ENCODE results near the gene ZNF407. TPM values are rescaled to one million over a fixed set of nuclear protein-coding genes. Genes with fewer than 3 reads are reported as not detected.

ZNF407 gene
- total RNA-seq, 1 donor from 2014 or later: 9.0 TPM

GRCh38 chr18:74806700-74807416 is 209.2 kb downstream of the ZNF407 start:
- Mint-ChIP-seq H3K27ac (no peak overlapping the region), H3K27me3 (ENCODE audit: insufficient read depth, low read depth) (no peaks in the 10 kb centered on the region), H3K36me3 (no peaks in the 10 kb centered on the region), H3K4me3 (no peak overlapping the region), H3K4me1 (no peaks in the 10 kb centered on the region), H3K9me3 (no peaks in the 10 kb centered on the region)
- Histone ChIP-seq H3K4me1 (no peaks in the 10 kb centered on the region), H3K4me2 (no peak overlapping the region), H3K36me3 (no peaks in the 10 kb centered on the region), H3K9ac (no peak overlapping the region), H3K27me3 (no peaks in the 10 kb centered on the region), H3K27ac (no peak overlapping the region), H2AFZ (replicated peaks) (no peak overlapping the region), H3K4me3 (no peak overlapping the region), H4K20me1 (ENCODE audit: low read depth) (no peaks in the 10 kb centered on the region), H3K9me3 (ENCODE audit: low read depth) (no peaks in the 10 kb centered on the region), H3F3A (ENCODE audit: low read depth) (no peaks in the 10 kb centered on the region), H3K79me2 (ENCODE audit: low read depth) (no peaks in the 10 kb centered on the region)
- no peak for DNase-seq (ENCODE audit: low spot score)
- TF ChIP-seq CTCF (IDR thresholded peaks at IDR 0.05) (no peak), EZH2 (IDR thresholded peaks at IDR 0.05) (no peak), EZH2phosphoT487 (IDR thresholded peaks at IDR 0.05) (no peak)

GRCh38 chr18:74817576-74817975 is 219.9 kb downstream of the ZNF407 start:
- H3K4me3 ChIP-seq: no peak overlapping the region
- peaks cover 5% of the 10 kb centered on the region for H3K9me3 Mint-ChIP-seq
- H3K79me2 ChIP-seq (ENCODE audit: low read depth): no peaks in the 10 kb centered on the region
- peaks cover 34% of the 10 kb centered on the region for H3F3A ChIP-seq (ENCODE audit: low read depth)
- no peak overlapping the region for H3K4me2 ChIP-seq
- H3K27ac Mint-ChIP-seq: no peak overlapping the region
- H4K20me1 ChIP-seq (ENCODE audit: low read depth): no peaks in the 10 kb centered on the region
- H3K36me3 Mint-ChIP-seq: no peaks in the 10 kb centered on the region
- no peaks in the 10 kb centered on the region for H3K36me3 ChIP-seq
- H3K27me3 ChIP-seq: no peaks in the 10 kb centered on the region
- peaks cover 2% of the 10 kb centered on the region for H3K27me3 Mint-ChIP-seq (ENCODE audit: insufficient read depth, low read depth)
- no peak for TF ChIP-seq CTCF (IDR thresholded peaks at IDR 0.05)
- no peak for TF ChIP-seq EZH2phosphoT487 (IDR thresholded peaks at IDR 0.05)
- no peak for TF ChIP-seq EZH2 (IDR thresholded peaks at IDR 0.05)
- no peak for DNase-seq (ENCODE audit: low spot score)
- H3K9ac ChIP-seq: no peak overlapping the region
- H3K9me3 ChIP-seq (ENCODE audit: low read depth): no peaks in the 10 kb centered on the region
- no peak overlapping the region for H2AFZ ChIP-seq (replicated peaks)
- H3K27ac ChIP-seq: no peak overlapping the region
- peaks cover 24% of the 10 kb centered on the region for H3K4me1 ChIP-seq
- no peak overlapping the region for H3K4me3 Mint-ChIP-seq
- peaks cover 3% of the 10 kb centered on the region for H3K4me1 Mint-ChIP-seq

- no peaks in the 10 kb centered on the region for H3K9me3 ChIP-seq (ENCODE audit: low read depth)
- H3K27me3 ChIP-seq: no peaks in the 10 kb centered on the region
- H3K4me3 ChIP-seq: no peak overlapping the region
- Mint-ChIP-seq H3K27me3 (ENCODE audit: insufficient read depth, low read depth) (peaks cover 2% of the 10 kb centered on the region), H3K27ac (no peak overlapping the region), H3K4me1 (peaks cover 3% of the 10 kb centered on the region), H3K4me3 (no peak overlapping the region), H3K9me3 (peaks cover 5% of the 10 kb centered on the region), H3K36me3 (no peaks in the 10 kb centered on the region)
- DNase-seq (ENCODE audit: low spot score): no peak
- peaks cover 24% of the 10 kb centered on the region for H3K4me1 ChIP-seq
- no peak overlapping the region for H3K9ac ChIP-seq
- peak overlapping the region; percentile 59 for H3K4me2 ChIP-seq
- no peak for TF ChIP-seq EZH2phosphoT487 (IDR thresholded peaks at IDR 0.05)
- no peak for TF ChIP-seq EZH2 (IDR thresholded peaks at IDR 0.05)
- no peak for TF ChIP-seq CTCF (IDR thresholded peaks at IDR 0.05)
- no peaks in the 10 kb centered on the region for H4K20me1 ChIP-seq (ENCODE audit: low read depth)
- H3K36me3 ChIP-seq: no peaks in the 10 kb centered on the region
- H2AFZ ChIP-seq (replicated peaks): peak overlapping the region; percentile 81
- peaks cover 34% of the 10 kb centered on the region for H3F3A ChIP-seq (ENCODE audit: low read depth)
- no peaks in the 10 kb centered on the region for H3K79me2 ChIP-seq (ENCODE audit: low read depth)
- H3K27ac ChIP-seq: no peak overlapping the region
Measured at GRCh38 chr18:74818516-74819175, 221.0 kb downstream of the ZNF407 start.

Measured in neural progenitor cell (in vitro differentiated cells).